ENCODE measurements around the gene GRM7.

Gene GRM7

GRCh38 chr3:6878731-6879130 lies 17.8 kb downstream of the GRM7 start:
- no peak for TF ChIP-seq CTCF (IDR thresholded peaks at IDR 0.05; ENCODE audit: low read depth, low read length, missing control alignments)
- in situ Hi-C loops (cut with HindIII; ENCODE audit: low sequenced_read_pairs), result no loop called here
- no peak overlapping the region for H3K4me3 ChIP-seq (ENCODE audit: low read depth, low read length)
- DNase-seq (ENCODE audit: low read depth), result no peak

- DNase-seq (ENCODE audit: low read depth), result no peak
- no peak overlapping the region for H3K4me3 ChIP-seq (ENCODE audit: low read depth, low read length)
- in situ Hi-C loops (cut with HindIII; ENCODE audit: low sequenced_read_pairs), result no loop called here
- TF ChIP-seq CTCF (IDR thresholded peaks at IDR 0.05; ENCODE audit: low read depth, low read length, missing control alignments), result no peak
These were observed 51.3 kb downstream of the GRM7 start for GRCh38 chr3:6912240-6912639.

- DNase-seq (ENCODE audit: low read depth), result no peak
- H3K4me3 ChIP-seq (ENCODE audit: low read depth, low read length), result no peak overlapping the region
- no peak for TF ChIP-seq CTCF (IDR thresholded peaks at IDR 0.05; ENCODE audit: low read depth, low read length, missing control alignments)
- in situ Hi-C loops (cut with HindIII; ENCODE audit: low sequenced_read_pairs), result no loop called here
These were observed 55.0 kb downstream of the GRM7 start for GRCh38 chr3:6915898-6916297.

- no peak overlapping the region for H3K4me3 ChIP-seq (ENCODE audit: low read depth, low read length)
- no peak for TF ChIP-seq CTCF (IDR thresholded peaks at IDR 0.05; ENCODE audit: low read depth, low read length, missing control alignments)
- in situ Hi-C loops (cut with HindIII; ENCODE audit: low sequenced_read_pairs), result no loop called here
- DNase-seq (ENCODE audit: low read depth), result peak; percentile 92
These were observed 60.2 kb downstream of the GRM7 start for GRCh38 chr3:6921066-6921465.

GRCh38 chr3:6921876-6922275 lies 61.0 kb downstream of the GRM7 start:
- in situ Hi-C loops (cut with HindIII; ENCODE audit: low sequenced_read_pairs), result no loop called here
- TF ChIP-seq CTCF (IDR thresholded peaks at IDR 0.05; ENCODE audit: low read depth, low read length, missing control alignments), result no peak
- H3K4me3 ChIP-seq (ENCODE audit: low read depth, low read length), result no peak overlapping the region
- no peak for DNase-seq (ENCODE audit: low read depth)

- in situ Hi-C loops (cut with HindIII; ENCODE audit: low sequenced_read_pairs), result no loop called here
- no peak for TF ChIP-seq CTCF (IDR thresholded peaks at IDR 0.05; ENCODE audit: low read depth, low read length, missing control alignments)
- H3K4me3 ChIP-seq (ENCODE audit: low read depth, low read length), result no peak overlapping the region
- DNase-seq (ENCODE audit: low read depth), result peak; percentile 67
These were observed 67.1 kb downstream of the GRM7 start for GRCh38 chr3:6928064-6928463.

- no peak for TF ChIP-seq CTCF (IDR thresholded peaks at IDR 0.05; ENCODE audit: low read depth, low read length, missing control alignments)
- in situ Hi-C loops (cut with HindIII; ENCODE audit: low sequenced_read_pairs), result no loop called here
- DNase-seq (ENCODE audit: low read depth), result no peak
- no peak overlapping the region for H3K4me3 ChIP-seq (ENCODE audit: low read depth, low read length)
These were observed 69.0 kb downstream of the GRM7 start for GRCh38 chr3:6929918-6930317.
